Measurements from ENCODE around the gene USP38. TPM values are rescaled to one million over a fixed set of nuclear protein-coding genes. Genes with fewer than 3 reads are reported as not detected.

USP38 gene
- total and polyA plus RNA-seq, 2 of the 4 experiments (the other 2 are of a cell fraction): 5.5 to 17.0 TPM

DNA sequence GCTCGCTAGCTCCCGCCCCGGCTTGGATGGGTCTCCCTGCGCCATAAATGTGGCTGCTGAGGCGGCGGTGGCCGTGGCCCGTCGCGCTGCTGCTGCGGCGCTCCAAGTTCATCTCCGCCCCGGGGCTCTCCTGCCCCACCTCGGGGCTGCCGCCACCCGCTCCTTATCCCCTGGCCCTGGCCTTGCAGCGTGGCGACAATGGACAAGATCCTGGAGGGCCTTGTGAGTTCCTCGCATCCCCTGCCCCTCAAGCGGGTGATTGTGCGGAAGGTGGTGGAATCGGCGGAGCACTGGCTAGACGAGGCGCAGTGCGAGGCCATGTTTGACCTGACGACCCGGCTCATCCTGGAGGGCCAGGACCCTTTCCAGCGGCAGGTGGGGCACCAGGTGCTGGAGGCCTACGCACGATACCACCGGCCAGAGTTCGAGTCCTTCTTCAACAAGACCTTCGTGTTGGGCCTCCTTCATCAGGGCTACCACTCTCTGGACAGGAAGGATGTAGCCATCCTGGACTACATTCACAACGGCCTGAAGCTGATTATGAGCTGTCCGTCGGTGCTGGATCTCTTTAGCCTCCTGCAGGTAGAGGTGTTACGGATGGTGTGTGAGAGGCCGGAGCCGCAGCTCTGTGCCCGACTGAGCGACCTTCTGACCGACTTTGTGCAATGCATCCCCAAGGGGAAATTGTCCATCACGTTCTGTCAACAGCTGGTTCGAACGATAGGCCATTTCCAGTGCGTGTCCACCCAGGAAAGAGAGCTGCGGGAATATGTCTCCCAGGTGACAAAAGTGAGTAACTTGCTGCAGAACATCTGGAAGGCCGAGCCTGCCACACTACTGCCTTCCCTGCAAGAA, 763 bp downstream of the USP38 start:
- intact Hi-C loops (cut with micrococcal nuclease) (loop anchor here (2.0 to 10.0 kb wide), 4 partner anchors 201 to 1058 kb away; partner anchors contain the start of gene INPP4B), dilution Hi-C loops (cut with HindIII; ENCODE audit: low sequenced_read_pairs, unreplicated experiment) (no loop called here), in situ Hi-C loops (cut with MboI; ENCODE audit: low sequenced_read_pairs) (no loop called here)
- no peak overlapping the region for H3K18ac ChIP-seq (ENCODE audit: low read depth, low read length)
- peaks cover 13% of the 10 kb centered on the region for H4K20me1 ChIP-seq (ENCODE audit: insufficient read depth, low read length)
- peak overlapping the region; percentile 23 for H2AK5ac ChIP-seq (ENCODE audit: low read depth, low read length)
- H3K27ac ChIP-seq (ENCODE audit: insufficient read depth, low read length): peak overlapping the region; percentile 87
- TF ChIP-seq, protein P1, sequence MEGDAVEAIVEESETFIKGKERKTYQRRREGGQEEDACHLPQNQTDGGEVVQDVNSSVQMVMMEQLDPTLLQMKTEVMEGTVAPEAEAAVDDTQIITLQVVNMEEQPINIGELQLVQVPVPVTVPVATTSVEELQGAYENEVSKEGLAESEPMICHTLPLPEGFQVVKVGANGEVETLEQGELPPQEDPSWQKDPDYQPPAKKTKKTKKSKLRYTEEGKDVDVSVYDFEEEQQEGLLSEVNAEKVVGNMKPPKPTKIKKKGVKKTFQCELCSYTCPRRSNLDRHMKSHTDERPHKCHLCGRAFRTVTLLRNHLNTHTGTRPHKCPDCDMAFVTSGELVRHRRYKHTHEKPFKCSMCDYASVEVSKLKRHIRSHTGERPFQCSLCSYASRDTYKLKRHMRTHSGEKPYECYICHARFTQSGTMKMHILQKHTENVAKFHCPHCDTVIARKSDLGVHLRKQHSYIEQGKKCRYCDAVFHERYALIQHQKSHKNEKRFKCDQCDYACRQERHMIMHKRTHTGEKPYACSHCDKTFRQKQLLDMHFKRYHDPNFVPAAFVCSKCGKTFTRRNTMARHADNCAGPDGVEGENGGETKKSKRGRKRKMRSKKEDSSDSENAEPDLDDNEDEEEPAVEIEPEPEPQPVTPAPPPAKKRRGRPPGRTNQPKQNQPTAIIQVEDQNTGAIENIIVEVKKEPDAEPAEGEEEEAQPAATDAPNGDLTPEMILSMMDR (conservative IDR thresholded peaks at IDR 0.05; ENCODE audit: low read depth, low read length): no peak
- TF ChIP-seq CHD1 (IDR thresholded peaks at IDR 0.05; ENCODE audit: low read depth, low read length): peak; percentile 28; the same call in 1 of the 2 replicates
- no peak for TF ChIP-seq NFE2L2 (IDR thresholded peaks at IDR 0.05; ENCODE audit: low read depth, low read length)
- TF ChIP-seq SMC3 (IDR thresholded peaks at IDR 0.05; ENCODE audit: low read depth, low read length): no peak
- peak overlapping the region; percentile 57; the same call in 1 of the 2 replicates for H2BK120ac ChIP-seq (ENCODE audit: low read depth, low read length)
- peak overlapping the region; percentile 89 for H2AK9ac ChIP-seq (replicated peaks; ENCODE audit: low read depth, low read length, poor library complexity)
- no peaks in the 10 kb centered on the region for H3K27me3 ChIP-seq (ENCODE audit: control insufficient read depth, insufficient read depth, low read length)
- BruUV-seq (replicated peaks): no TSS peak
- H3K23ac ChIP-seq (ENCODE audit: low read depth, low read length): peak overlapping the region; percentile 94
- peak overlapping the region; percentile 32 for H3K56ac ChIP-seq (ENCODE audit: extremely low read depth, insufficient read depth, low read length)
- no peaks in the 10 kb centered on the region for H3K9me3 ChIP-seq (ENCODE audit: control insufficient read depth, insufficient read depth, low read length)
- POLR2A ChIA-PET (ENCODE audit: unreplicated experiment): interaction anchor here (0.6 kb wide), 1 partner anchor 192 kb away, joined by 9 read pairs; no protein-coding TSS in a partner anchor
- ATAC-seq (ENCODE audit: low read depth): peak; percentile 28
- 0 out of 2 replicates have a peak overlapping the region, but pooled peaks have one; percentile 32 for H4K91ac ChIP-seq (ENCODE audit: insufficient read depth, low read depth, low read length)
- H3K9ac ChIP-seq (ENCODE audit: low read depth, low read length): peak overlapping the region; percentile 96
- H3K9me1 ChIP-seq (ENCODE audit: insufficient read depth, low read length): no peaks in the 10 kb centered on the region
- H3K79me1 ChIP-seq (ENCODE audit: low read depth in 1 of 2, low read length in 2 of 2): peaks cover 6 to 31% of the 10 kb centered on the region in 2 experiments; a peak in 3 of 4 replicates
- WGBS, 2 experiments (ENCODE audit: extremely low coverage in 2 of 2, insufficient read length in 1 of 2): 1% methylated on average over 23 of the region's 50 CpGs; no CpG with 5 or more reads in 1 of the 2 experiments
- peak; percentile 8 for DNase-seq
- CTCF ChIA-PET: no interaction called here
- H3K4me3 ChIP-seq (ENCODE audit: insufficient read depth, low read depth, low read length): peak overlapping the region; percentile 74
- H3K4me1 ChIP-seq (ENCODE audit: control insufficient read depth, insufficient read depth, low read length): no peaks in the 10 kb centered on the region
- no peak overlapping the region for H2BK15ac ChIP-seq (ENCODE audit: low read depth, low read length)
- no peaks in the 10 kb centered on the region for H3K36me3 ChIP-seq (ENCODE audit: control insufficient read depth, insufficient read depth, low read length)
- H4K5ac ChIP-seq (ENCODE audit: low read depth, low read length): no peak overlapping the region
- peak overlapping the region; percentile 94 for H2AFZ ChIP-seq (replicated peaks; ENCODE audit: low read length, poor library complexity)
- no peak overlapping the region for H2BK20ac ChIP-seq (ENCODE audit: low read depth, low read length)
- H3K4me2 ChIP-seq (ENCODE audit: low read depth, low read length): peak overlapping the region; percentile 91
- H2BK5ac ChIP-seq (ENCODE audit: low read depth, low read length, poor library complexity, severe bottlenecking): peak overlapping the region; percentile 71
- H3K14ac ChIP-seq (replicated peaks; ENCODE audit: low read depth, low read length): peak overlapping the region; percentile 75
- H3K4ac ChIP-seq (ENCODE audit: low read depth, low read length): peak overlapping the region; percentile 81
- peak overlapping the region; percentile 20 to 83; a peak in 3 of 4 replicates for H4K8ac ChIP-seq (ENCODE audit: low read depth in 2 of 2, low read length in 2 of 2)

Data from IMR-90 (cell line).